HL-60 (cell line): Measurements from ENCODE around the gene DAZAP1.

Experiments
- DNase-seq, 2 experiments: peaks; one replicate each; pipeline ENCODE4 v3.0.0-alpha.2; 2010 to 2020; ENCODE audit warnings: low read depth in 1 of 2, low spot score in 1 of 2
- H3K27ac ChIP-seq: fragments of 250-450 bp; sonication (Bioruptor Pico); replicated peaks from 2 replicates; pipeline ENCODE4 v1.5.1; 2020; ENCODE audit warnings: mild to moderate bottlenecking, moderate library complexity
- H3K27me3 ChIP-seq: fragments of 250-450 bp; sonication (Bioruptor Pico); 2 replicates; pipeline ENCODE4 v1.5.1; 2021; ENCODE audit warnings: mild to moderate bottlenecking, moderate library complexity; ENCODE audit not compliant: insufficient read depth, poor library complexity, severe bottlenecking
- H3K4me3 ChIP-seq: replicated peaks from 2 replicates; pipeline ENCODE4 v1.5.1; 2011; ENCODE audit warnings: mild to moderate bottlenecking, control low read depth, low read length; ENCODE audit not compliant: insufficient read depth
- GABPA ChIP-seq: IDR thresholded peaks from 2 replicates; pipeline ENCODE4 v1.6.1; 2012; ENCODE audit warnings: low read depth
- POLR2AphosphoS5 ChIP-seq: IDR thresholded peaks from 2 replicates; pipeline ENCODE4 v1.6.1; 2012; ENCODE audit warnings: low read depth
- SPI1 ChIP-seq: IDR thresholded peaks from 2 replicates; pipeline ENCODE4 v1.6.1; 2012; ENCODE audit warnings: low read depth, mild to moderate bottlenecking, borderline replicate concordance
- TF ChIP-seq, protein P1 (sequence below): IDR thresholded peaks from one replicate; pipeline ENCODE4 v1.5.1; 2011; ENCODE audit warnings: low read length, control low read depth, inconsistent platforms; ENCODE audit not compliant: insufficient read depth
- TF ChIP-seq, protein P2 (sequence below): IDR thresholded peaks from 2 replicates; pipeline ENCODE4 v1.6.1; 2012; ENCODE audit warnings: low read depth; ENCODE audit not compliant: insufficient replicate concordance

DAZAP1 gene

DNA sequence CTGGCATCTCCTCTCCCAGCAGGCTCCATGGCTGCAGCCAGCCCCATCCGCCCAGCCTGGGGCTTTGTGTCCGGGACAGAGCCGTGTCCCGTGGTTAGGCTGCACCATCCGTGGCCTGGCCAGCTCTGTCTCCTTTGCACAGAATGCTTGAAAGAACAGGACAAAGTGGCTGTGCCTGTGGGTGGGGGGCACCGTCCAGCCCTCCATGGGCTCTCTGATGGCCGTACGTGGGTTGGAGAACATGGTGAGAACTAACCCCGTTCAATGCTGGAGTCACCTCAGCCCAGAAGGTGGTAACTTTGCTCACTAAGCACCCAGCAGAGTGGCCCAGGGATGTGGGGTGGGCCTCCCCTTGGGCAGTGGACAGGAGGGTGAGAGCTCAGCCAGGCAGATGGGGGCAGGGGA lies 33.6 kb downstream of the DAZAP1 start:
- DNase-seq, result no peak
- Histone ChIP-seq H3K27ac (no peak overlapping the region), H3K27me3 (peaks cover 4% of the 10 kb centered on the region), H3K4me3 (no peak overlapping the region)
- TF ChIP-seq, protein P1, sequence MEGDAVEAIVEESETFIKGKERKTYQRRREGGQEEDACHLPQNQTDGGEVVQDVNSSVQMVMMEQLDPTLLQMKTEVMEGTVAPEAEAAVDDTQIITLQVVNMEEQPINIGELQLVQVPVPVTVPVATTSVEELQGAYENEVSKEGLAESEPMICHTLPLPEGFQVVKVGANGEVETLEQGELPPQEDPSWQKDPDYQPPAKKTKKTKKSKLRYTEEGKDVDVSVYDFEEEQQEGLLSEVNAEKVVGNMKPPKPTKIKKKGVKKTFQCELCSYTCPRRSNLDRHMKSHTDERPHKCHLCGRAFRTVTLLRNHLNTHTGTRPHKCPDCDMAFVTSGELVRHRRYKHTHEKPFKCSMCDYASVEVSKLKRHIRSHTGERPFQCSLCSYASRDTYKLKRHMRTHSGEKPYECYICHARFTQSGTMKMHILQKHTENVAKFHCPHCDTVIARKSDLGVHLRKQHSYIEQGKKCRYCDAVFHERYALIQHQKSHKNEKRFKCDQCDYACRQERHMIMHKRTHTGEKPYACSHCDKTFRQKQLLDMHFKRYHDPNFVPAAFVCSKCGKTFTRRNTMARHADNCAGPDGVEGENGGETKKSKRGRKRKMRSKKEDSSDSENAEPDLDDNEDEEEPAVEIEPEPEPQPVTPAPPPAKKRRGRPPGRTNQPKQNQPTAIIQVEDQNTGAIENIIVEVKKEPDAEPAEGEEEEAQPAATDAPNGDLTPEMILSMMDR, result no peak
- TF ChIP-seq POLR2AphosphoS5 (no peak), GABPA (no peak), SPI1 (no peak)
- TF ChIP-seq, protein P2, sequence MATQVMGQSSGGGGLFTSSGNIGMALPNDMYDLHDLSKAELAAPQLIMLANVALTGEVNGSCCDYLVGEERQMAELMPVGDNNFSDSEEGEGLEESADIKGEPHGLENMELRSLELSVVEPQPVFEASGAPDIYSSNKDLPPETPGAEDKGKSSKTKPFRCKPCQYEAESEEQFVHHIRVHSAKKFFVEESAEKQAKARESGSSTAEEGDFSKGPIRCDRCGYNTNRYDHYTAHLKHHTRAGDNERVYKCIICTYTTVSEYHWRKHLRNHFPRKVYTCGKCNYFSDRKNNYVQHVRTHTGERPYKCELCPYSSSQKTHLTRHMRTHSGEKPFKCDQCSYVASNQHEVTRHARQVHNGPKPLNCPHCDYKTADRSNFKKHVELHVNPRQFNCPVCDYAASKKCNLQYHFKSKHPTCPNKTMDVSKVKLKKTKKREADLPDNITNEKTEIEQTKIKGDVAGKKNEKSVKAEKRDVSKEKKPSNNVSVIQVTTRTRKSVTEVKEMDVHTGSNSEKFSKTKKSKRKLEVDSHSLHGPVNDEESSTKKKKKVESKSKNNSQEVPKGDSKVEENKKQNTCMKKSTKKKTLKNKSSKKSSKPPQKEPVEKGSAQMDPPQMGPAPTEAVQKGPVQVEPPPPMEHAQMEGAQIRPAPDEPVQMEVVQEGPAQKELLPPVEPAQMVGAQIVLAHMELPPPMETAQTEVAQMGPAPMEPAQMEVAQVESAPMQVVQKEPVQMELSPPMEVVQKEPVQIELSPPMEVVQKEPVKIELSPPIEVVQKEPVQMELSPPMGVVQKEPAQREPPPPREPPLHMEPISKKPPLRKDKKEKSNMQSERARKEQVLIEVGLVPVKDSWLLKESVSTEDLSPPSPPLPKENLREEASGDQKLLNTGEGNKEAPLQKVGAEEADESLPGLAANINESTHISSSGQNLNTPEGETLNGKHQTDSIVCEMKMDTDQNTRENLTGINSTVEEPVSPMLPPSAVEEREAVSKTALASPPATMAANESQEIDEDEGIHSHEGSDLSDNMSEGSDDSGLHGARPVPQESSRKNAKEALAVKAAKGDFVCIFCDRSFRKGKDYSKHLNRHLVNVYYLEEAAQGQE, result no peak

DNA sequence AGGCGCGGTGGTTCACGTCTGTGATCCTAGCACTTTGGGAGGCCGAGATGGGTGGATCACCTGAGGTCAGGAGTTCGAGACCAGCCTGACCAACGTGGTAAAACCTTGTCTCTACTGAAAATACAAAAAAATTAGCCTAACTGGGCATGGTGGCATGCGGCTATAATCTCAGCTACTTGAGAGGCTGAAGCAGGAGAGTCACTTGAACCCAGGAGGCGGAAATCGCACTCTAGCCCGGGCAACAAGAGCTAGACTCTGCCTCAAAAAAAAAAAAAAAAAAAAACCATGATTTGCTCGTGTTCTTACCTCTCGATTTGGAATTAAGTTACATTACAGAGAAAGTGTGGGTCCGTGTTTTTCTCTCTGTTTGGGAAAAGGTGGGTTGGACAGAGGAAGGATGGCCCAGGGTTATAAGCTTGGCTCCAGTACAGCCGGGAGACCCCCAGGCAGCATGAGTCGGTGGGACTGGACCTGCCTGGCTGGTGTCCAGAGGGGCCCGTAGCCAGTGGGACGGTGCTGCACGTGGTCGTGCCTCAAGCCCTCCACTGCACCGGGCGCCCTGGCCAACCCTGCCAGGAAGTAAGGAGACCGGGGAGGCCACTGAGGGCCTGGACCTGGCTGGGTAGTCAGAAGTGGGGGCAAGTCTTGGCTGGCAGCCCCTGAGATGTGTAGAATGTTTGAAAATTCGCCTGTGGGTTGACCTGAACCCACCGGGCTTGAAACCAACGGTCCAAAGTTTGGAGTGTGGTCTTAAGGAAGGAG lies 34.5 kb downstream of the DAZAP1 start:
- DNase-seq, result no peak
- Histone ChIP-seq H3K4me3 (no peak overlapping the region), H3K27me3 (peaks cover 7% of the 10 kb centered on the region), H3K27ac (no peak overlapping the region)
- TF ChIP-seq POLR2AphosphoS5 (0 out of 2 replicates have a peak, but pooled peaks have one; percentile 16), SPI1 (no peak)

DNA sequence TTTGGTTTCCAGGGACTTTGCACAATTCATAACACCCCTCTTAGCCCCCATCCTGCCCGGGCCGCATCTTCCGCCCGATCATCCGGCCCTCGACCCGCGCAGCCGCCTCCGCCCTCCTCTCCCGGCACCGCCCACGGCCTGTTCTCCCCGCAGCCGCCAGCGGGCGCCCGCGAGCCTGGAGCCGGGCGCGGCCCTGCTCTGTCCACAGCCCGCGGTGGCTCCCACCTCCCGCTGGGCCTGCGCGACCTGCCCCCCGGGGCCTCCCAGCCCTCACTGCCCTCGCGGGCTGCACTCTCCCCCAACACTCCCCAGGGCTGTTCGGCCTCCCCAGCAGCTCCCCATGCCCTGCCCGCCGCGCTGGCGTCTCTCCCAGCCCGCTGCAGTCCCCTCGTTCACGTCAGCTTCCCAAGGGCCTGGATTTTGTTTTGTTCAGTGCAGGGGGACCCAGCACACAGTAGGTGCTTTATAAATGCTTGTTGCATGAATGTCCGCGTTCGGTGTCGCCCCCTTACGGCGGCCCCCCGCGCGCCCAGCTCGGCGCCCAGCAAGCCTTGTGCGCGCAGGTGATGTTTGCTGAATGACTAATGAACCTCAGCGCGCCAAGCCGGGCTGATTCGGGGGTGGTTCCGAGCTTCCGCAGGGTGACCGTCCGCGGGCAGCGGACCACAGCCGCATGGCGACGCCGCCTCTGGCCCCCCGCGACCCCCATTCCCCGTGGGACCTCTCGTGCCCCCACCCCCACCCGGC lies 38.0 kb downstream of the DAZAP1 start:
- Histone ChIP-seq H3K4me3 (no peak overlapping the region; the same call in 1 of the 2 replicates), H3K27me3 (peaks cover 34% of the 10 kb centered on the region), H3K27ac (no peak overlapping the region)
- DNase-seq, result peak in 1 of 2 experiments; percentile 50
- no peak for TF ChIP-seq GABPA
- TF ChIP-seq, protein P1, result peak; percentile 41

DNA sequence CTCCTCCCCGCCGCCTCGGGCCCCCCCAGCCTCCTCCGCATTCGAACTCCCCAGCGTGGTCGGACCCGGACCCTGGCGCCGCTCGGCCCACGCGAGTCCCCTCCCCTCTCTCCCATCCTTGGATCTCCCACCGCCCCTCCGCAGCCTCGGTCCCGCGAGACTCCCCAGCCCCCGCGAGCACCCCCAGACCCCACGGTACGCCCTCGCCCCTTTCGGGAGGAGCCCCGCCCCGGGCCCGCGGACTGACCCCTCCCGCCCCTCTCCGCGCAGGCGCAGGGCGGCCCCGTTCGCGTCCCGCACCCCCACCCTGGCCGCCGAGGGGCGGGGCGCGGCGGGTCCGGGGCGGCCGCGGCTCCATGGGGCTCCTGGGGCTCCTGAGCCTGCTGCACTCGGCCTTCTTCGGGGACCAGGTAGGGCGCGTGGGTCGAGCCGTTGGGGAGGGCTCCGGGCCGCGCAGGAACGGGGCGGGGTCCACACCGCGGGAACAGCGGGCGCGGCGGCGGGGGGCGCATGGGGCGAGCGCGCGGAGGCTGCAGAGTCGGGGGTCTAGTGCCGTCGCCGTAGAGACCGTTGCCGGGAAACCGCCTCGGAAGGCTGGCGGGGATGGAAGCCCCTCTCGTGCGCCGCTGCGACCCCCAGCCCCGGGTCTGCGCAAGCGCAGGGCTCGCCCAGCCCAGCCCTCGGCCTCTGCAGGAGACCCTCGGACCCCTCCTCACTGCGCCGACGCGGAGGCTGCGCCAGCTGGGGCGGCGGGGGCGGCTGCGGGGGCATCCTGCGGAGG lies 38.7 kb downstream of the DAZAP1 start:
- H3K4me3 ChIP-seq, result no peak overlapping the region
- TF ChIP-seq SPI1 (no peak), GABPA (no peak), POLR2AphosphoS5 (no peak)
- TF ChIP-seq, protein P1, result no peak
- TF ChIP-seq, protein P2, result no peak
- no peak overlapping the region for H3K27ac ChIP-seq
- H3K27me3 ChIP-seq, result peaks cover 41% of the 10 kb centered on the region
- no peak for DNase-seq
